GM12891 (cell line): ENCODE results near the gene SSNA1.
A peak's percentile ranks its signal among the peaks of the same experiment; 100 is the strongest.

Source experiments
- DNase-seq: peaks from one replicate; pipeline ENCODE4 v3.0.0; 2011; ENCODE audit warnings: low spot score; ENCODE audit not compliant: insufficient read length
- FAIRE-seq: peaks from 2 replicates; lab custom pipeline; 2011; peaks lifted over from hg19 to GRCh38; lab: Jason Lieb, UNC
- PAX5 ChIP-seq: IDR thresholded peaks from 2 replicates; pipeline ENCODE4 v1.6.1; 2011; ENCODE audit warnings: low read length, moderate library complexity, mild to moderate bottlenecking; ENCODE audit not compliant: insufficient read depth, severe bottlenecking
- POLR2A ChIP-seq: IDR thresholded peaks from 2 replicates; pipeline ENCODE4 v1.6.1; 2011; ENCODE audit warnings: low read depth, low read length, control low read depth
- POLR2AphosphoS5 ChIP-seq: IDR thresholded peaks from 2 replicates; pipeline ENCODE4 v1.6.1; 2011; ENCODE audit warnings: low read depth, low read length, control low read depth
- POU2F2 ChIP-seq: IDR thresholded peaks from 2 replicates; pipeline ENCODE4 v1.6.1; 2011; ENCODE audit warnings: low read depth, mild to moderate bottlenecking, control low read depth, low read length, moderate library complexity
- SPI1 ChIP-seq: IDR thresholded peaks from 2 replicates; pipeline ENCODE4 v1.6.1; 2011; ENCODE audit warnings: low read depth, low read length, control low read depth
- TAF1 ChIP-seq: IDR thresholded peaks from 2 replicates; pipeline ENCODE4 v1.6.1; 2011; ENCODE audit warnings: low read depth, low read length, control low read depth

Gene SSNA1

GRCh38 chr9:137225699-137226331, 37.3 kb downstream of the SSNA1 start:
- no peak for DNase-seq
- no peak for FAIRE-seq

GRCh38 chr9:137226338-137227053, 38.0 kb downstream of the SSNA1 start:
- TF ChIP-seq SPI1: no peak
- no peak for TF ChIP-seq POU2F2
- TF ChIP-seq PAX5: no peak
- TF ChIP-seq TAF1: no peak
- no peak for TF ChIP-seq POLR2A
- no peak for TF ChIP-seq POLR2AphosphoS5
- DNase-seq: no peak
- peak; percentile 35 for FAIRE-seq

More at GRCh38 chr9:137225699-137226331, 37.3 kb downstream of the SSNA1 start:
- no peak for TF ChIP-seq POLR2AphosphoS5
- no peak for TF ChIP-seq PAX5
- TF ChIP-seq POU2F2: no peak
- TF ChIP-seq TAF1: no peak
- TF ChIP-seq POLR2A: no peak
- TF ChIP-seq SPI1: no peak

- DNase-seq (peak; percentile 88), FAIRE-seq (peak; percentile 98)
- TF ChIP-seq POLR2A (no peak), PAX5 (no peak), POU2F2 (0 out of 2 replicates have a peak, but pooled peaks have one; percentile 28), TAF1 (no peak), SPI1 (no peak), POLR2AphosphoS5 (no peak)
These were observed 38.8 kb downstream of the SSNA1 start, which contains the start of gene RNF224 for GRCh38 chr9:137227054-137227852. TSS of gene RNF224 (plus strand) at chr9:137227502. CDS start at chr9:137228336, 834 bp downstream.

GRCh38 chr9:137227853-137228505, 39.5 kb downstream of the SSNA1 start:
- no peak for FAIRE-seq
- no peak for TF ChIP-seq SPI1
- TF ChIP-seq POU2F2: no peak
- TF ChIP-seq POLR2A: no peak
- TF ChIP-seq PAX5: no peak
- TF ChIP-seq POLR2AphosphoS5: no peak
- no peak for TF ChIP-seq TAF1

GRCh38 chr9:137228506-137228967, 40.1 kb downstream of the SSNA1 start:
- no peak for DNase-seq
- TF ChIP-seq POLR2A (no peak), POLR2AphosphoS5 (no peak)
- no peak for FAIRE-seq

More at GRCh38 chr9:137227853-137228505, 39.5 kb downstream of the SSNA1 start:
- DNase-seq: no peak

- FAIRE-seq: no peak
- TF ChIP-seq SPI1 (no peak), POU2F2 (no peak), POLR2A (no peak), POLR2AphosphoS5 (no peak), PAX5 (no peak), TAF1 (no peak)
- DNase-seq: no peak
These were observed 40.8 kb downstream of the SSNA1 start for GRCh38 chr9:137228968-137229896.

- TF ChIP-seq POLR2AphosphoS5: no peak
- no peak for TF ChIP-seq SPI1
- TF ChIP-seq PAX5: no peak
- no peak for TF ChIP-seq POU2F2
- no peak for TF ChIP-seq POLR2A
- no peak for TF ChIP-seq TAF1
- FAIRE-seq (no peak), DNase-seq (no peak)
These were observed 41.6 kb downstream of the SSNA1 start for GRCh38 chr9:137229903-137230704.

GRCh38 chr9:137230705-137231371, 42.4 kb downstream of the SSNA1 start, which contains the start of gene SLC34A3:
TSS of gene SLC34A3 (plus strand) at chr9:137230901. CDS start at chr9:137231703, 802 bp downstream.
- DNase-seq: no peak
- no peak for FAIRE-seq
- no peak for TF ChIP-seq TAF1
- no peak for TF ChIP-seq POLR2A
- no peak for TF ChIP-seq SPI1
- no peak for TF ChIP-seq POU2F2
- no peak for TF ChIP-seq POLR2AphosphoS5
